Hematopoietic multipotent progenitor cell treated with erythropoietin and hydrocortisone succinate and interleukin-3 and kit ligand, for 6 days (in vitro differentiated cells): ENCODE results near the gene PCED1A.
A peak's percentile ranks its signal among the peaks of the same experiment; 100 is the strongest.
"Not testable (repeated sequence)": the region's sequence is repeated elsewhere in the genome, so short reads cannot be mapped to it uniquely, and the experiment has no call there.

Experiments used
- DNase-seq: peaks from one replicate; pipeline ENCODE4 v3.0.0-alpha.2; 2015

The PCED1A gene

DNA sequence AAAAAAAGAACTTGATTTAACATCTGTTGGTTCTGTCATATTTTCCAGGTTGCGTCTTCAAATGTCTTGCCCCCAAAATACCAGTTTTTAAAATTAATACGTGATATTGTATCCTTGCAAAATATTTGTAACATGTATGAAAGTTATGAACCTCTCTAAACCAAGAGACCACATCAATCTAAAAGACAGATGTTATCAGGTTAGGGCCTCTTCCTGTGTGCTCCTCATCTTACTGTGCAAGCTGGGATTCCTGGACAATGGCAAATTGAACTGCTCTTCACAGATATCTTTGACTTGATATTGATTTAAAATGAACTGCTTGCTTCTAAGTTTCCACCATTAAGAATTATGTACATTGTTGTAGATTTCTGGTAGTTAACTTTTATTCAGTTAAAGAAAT is 14.7 kb downstream of the PCED1A start:
- no peak for DNase-seq

- peak; percentile 35 for DNase-seq
These were observed 18.4 kb downstream of the PCED1A start for GRCh38 chr20:2822073-2822472.

DNA sequence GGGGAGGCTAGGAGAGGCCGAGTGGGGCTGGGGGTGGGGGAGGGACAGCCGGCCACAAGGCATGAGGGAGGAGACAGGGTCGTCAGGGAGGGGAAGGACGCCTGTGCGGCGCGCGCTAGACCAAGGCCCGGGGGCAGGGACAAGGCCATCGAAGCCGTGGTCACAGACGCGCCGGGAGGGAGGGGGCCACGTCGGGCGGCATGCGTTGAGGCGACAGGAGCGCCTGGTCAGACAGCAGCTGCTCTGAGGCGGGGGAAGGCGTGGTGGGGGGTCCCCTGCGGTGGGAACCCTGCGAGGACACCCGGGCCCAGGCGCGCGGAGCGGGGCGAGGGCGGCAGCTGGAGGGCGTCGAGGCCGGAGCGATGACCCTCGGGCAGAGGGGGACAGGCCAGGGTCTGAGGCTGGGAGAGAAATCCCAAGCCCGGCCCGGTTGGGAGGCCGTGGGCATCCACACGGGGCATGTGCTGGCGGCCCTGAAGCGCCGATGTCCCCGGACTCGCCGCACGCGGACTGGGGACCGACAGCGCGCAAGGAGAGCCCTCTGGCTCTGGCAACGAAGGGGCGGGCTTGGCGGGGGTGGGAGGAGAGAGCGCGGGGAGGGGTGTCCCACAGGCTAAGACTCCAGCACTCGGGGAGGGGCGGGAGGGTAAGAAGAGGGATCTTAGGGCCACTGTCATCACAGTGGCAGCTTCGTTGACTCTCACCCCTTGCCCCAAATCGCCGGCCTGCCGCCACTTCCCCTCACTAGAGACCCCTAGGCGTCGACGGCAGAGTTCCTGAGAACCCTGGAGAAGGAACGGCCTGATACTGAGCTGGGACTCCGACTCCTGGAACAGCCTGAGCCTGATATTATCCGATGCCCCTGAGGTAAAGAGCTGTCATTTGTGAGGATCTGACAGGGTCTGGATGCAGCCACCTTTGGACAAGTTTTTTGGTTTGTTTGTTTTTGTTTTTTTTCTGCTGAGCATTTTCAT is 19.3 kb downstream of the PCED1A start:
- DNase-seq: no peak

DNA sequence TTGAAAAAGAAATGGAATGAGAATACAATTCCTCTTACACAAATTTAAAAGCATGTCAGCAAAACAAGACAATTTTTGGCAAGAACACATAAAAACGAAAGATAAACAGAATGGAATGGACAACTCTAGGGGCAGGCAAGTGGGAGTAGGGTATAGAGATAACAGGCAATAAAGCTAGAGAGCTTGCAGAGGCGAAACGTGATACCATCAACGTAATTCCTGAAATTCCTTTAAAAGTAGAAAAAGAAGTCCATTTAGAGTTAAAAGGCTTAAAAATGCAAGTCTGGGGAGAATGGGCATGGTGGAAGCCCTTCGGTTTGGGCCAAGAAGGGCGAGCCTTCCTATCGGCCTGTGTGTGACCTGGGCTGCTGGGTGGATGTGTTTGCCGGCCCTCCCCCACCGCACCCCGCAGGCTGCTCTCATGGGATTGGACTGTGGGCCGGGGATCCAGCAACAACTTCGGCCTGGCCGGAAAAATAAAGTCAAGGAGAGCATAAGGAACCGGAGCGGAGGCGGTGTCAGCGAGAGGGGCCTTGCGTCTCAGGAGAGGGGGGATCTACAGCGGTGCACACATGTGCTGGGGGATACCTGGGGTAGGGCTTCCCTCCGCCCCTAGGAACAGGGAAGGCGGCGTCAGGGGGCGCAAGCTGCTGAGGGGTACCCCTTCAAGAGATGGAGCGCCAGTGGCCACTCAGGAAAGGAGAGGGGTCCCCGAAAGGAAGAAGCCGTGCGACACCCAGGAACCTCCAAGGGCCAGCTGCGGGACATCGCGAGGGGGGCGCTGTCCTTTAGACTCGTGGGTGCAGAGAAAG is 20.2 kb downstream of the PCED1A start:
- DNase-seq: no peak

- DNase-seq: no peak
These were observed 22.4 kb downstream of the PCED1A start for GRCh38 chr20:2817891-2818595.

GRCh38 chr20:2817341-2817726 is 23.1 kb downstream of the PCED1A start:
- no peak for DNase-seq

- no peak for DNase-seq
These were observed 23.7 kb downstream of the PCED1A start for GRCh38 chr20:2816583-2817340.

- DNase-seq: no peak
These were observed 24.3 kb downstream of the PCED1A start, which contains the start of gene TMEM239 for GRCh38 chr20:2816030-2816582. Gene TMEM239, plus strand, starts transcription at chr20:2816364. Its CDS starts 191 bp downstream, at chr20:2816555.

GRCh38 chr20:2815242-2815900 is 25.1 kb downstream of the PCED1A start:
- DNase-seq: no peak

DNA sequence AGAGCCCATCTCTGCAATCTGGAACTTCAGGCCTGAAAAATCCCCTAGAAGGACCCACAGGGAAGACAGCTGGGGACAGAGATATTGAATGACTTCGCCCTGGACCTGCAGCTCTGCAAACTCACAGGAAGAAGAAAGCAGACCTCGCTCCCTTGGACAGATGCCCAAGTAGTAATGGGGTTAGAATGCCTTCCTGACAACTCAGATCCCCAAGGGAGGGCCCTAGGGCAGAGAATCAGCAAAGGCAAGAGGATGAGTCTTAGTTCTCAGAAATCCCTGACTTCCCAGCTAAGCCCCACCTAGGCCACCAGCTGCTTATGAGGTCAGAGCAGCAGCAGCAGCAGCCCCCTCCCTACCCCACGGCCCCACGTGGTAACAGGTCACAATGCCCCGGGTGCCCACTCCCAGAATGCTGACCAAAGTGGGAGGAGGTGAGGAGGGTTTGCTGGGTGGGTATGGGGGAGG is 25.8 kb downstream of the PCED1A start, which contains the start of gene C20orf141:
TSS of gene C20orf141 (plus strand) at position 401 of the 465 bp plus-strand sequence. CDS start 198 bp downstream, outside the sequence.
- DNase-seq: peak; percentile 65

DNA sequence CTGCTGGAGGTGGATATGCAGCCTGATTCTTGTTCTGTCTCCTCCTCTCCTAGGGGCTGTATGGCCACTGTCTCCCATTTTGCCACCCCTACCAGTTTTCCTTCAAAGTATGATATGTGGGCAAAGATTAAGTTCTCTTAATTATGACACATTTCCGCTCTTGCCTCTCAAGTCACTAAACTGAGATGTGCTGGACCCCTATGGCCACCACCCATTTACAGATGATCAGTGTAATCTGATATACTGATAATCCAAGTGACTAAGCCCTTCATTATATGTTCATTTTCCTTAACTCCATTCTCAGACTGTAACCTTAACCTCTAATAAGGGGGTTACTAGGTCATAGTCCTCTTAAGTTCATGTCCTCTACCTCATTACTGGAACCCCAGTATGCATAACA is 26.4 kb downstream of the PCED1A start:
- no peak for DNase-seq

- no peak for DNase-seq
These were observed 28.3 kb downstream of the PCED1A start for GRCh38 chr20:2812189-2812588.

GRCh38 chr20:2809690-2810089 is 30.8 kb downstream of the PCED1A start:
- DNase-seq: no peak

DNA sequence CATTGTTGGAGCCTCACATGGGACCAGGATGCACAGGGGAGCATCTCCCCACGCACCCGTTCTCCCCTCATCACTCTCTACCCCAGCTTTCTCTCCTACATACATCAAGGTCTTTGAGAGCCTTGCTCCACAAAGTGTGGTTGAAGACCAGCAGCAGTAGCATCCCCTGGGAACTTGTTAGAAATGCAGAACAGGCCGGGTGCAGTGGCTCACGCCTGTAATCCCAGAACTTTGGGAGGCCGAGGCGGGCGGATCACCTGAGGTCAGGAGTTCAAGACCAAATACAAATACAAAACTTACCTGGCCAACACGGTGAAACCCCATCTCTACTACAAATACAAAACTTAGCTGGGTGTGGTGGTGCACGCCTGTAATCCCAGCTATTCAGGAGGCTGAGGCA is 32.5 kb downstream of the PCED1A start:
- DNase-seq: not testable (repeated sequence)

GRCh38 chr20:2807019-2807418 is 33.4 kb downstream of the PCED1A start:
- DNase-seq: no peak

- no peak for DNase-seq
These were observed 34.1 kb downstream of the PCED1A start for GRCh38 chr20:2806351-2806701.

- no peak for DNase-seq
These were observed 34.6 kb downstream of the PCED1A start for GRCh38 chr20:2805689-2806350.

DNA sequence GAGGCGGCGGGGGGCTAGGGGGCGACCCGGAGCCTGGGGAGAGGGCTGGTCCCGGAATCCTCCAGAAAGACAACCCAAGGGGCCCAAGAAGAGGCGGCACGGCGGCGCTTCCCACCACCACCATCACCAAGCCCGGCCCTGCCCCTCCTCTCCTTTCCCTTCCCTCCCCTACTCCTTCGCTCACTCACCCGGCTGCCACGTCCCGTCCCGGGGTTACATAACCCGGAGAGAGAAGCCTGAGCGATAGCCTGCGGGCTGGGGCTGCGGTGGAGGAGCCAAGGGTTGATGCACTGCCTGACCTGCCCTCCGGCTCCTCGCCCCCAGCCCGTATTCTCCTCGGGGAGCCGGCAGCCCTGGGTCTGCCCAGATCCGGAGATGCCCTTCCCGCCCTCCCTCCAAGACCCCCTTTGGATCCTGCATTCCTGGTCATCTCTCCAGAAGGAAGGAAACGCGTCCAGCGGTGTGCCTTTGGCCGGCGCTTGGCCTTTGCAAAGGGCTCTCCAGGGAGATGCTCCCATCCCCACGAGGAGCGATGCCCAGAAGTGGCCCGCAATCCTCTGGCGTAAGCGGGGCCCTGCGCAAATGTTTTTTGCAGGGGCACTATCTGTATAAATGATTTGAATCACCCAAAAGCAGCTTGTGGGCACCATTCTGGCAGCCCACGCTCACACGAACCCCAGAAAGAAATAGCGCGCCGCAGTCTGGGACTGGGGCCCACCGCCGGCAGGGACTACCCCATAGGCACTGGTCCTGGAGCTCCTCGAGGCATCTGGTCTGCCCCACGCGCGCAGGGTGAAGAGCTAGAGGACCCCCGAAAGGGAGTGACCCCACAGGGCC is 35.4 kb downstream of the PCED1A start:
- DNase-seq: peak; percentile 33

- DNase-seq: peak; percentile 22
These were observed 36.2 kb downstream of the PCED1A start for GRCh38 chr20:2804041-2804828.
